NCI-H2107 treated with DMSO at 0.1 percent for 48 hours (cell line): Measurements from ENCODE around the gene C17orf78.
"Not testable (repeated sequence)": the region's sequence is repeated elsewhere in the genome, so short reads cannot be mapped to it uniquely, and the experiment has no call there.

ENCODE experiments used
- DNase-seq: peaks from one replicate; lab custom pipeline; 2025; ENCODE audit not compliant: unreplicated experiment; lab: John Stamatoyannopoulos, UW

C17orf78 gene

GRCh38 chr17:37375706-37376105, at the start of gene C17orf78:
Gene C17orf78, plus strand, starts transcription at chr17:37375985. Its CDS starts 108 bp downstream, at chr17:37376093.
- no peak for DNase-seq

- DNase-seq = no peak
Measured at GRCh38 chr17:37327341-37328090, 48.3 kb upstream of the C17orf78 start.

- no peak for DNase-seq
Measured at GRCh38 chr17:37338847-37339246, 36.9 kb upstream of the C17orf78 start.

DNA sequence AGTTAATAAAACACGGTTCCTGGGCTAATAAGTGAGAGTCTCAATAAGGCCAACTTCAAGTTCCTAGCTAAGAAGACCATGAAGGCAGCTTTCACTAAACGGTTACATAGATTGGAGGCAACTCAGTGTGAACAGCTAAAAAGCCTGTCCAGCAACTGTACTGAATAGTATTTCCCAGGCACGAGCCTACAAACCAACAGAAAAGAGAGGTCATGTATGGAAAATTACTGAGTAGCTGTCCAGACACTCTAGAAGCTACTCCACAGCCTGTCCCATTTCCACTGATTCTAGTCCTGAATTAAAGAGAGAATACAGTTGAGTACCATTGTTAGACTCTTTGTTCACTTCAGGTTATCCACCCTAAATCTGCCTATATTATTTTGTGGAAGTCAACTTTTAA, 36.5 kb upstream of the C17orf78 start:
- no peak for DNase-seq

GRCh38 chr17:37340804-37341203, 35.0 kb upstream of the C17orf78 start:
- no peak for DNase-seq

DNA sequence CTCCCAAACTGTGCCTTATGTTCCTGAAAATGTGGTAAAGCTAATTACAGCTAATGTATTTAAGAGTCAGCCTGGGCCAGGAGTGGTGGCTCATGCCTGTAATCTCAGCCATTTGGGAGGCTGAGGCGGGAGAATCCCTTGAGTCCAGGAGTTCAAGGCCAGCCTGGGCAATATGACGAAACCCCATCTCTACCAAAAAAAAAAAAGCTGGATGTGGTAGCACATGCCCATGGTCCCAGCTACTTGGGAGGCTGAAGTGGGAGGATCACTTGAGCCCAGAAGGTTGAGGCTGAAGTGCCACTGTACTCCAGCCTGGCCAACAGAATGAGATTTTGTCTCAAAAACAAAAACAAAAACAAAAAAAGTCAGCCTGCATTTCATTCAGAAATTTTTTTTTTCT, 33.2 kb upstream of the C17orf78 start:
- no peak for DNase-seq

- DNase-seq = no peak
Measured at GRCh38 chr17:37344519-37344918, 31.3 kb upstream of the C17orf78 start.

- not testable (repeated sequence) for DNase-seq
Measured at GRCh38 chr17:37346863-37347402, 28.9 kb upstream of the C17orf78 start.

GRCh38 chr17:37356796-37357569, 18.8 kb upstream of the C17orf78 start:
- DNase-seq = not testable (repeated sequence)

- DNase-seq = peak; percentile 48
Measured at GRCh38 chr17:37358098-37358829, 17.5 kb upstream of the C17orf78 start.

DNA sequence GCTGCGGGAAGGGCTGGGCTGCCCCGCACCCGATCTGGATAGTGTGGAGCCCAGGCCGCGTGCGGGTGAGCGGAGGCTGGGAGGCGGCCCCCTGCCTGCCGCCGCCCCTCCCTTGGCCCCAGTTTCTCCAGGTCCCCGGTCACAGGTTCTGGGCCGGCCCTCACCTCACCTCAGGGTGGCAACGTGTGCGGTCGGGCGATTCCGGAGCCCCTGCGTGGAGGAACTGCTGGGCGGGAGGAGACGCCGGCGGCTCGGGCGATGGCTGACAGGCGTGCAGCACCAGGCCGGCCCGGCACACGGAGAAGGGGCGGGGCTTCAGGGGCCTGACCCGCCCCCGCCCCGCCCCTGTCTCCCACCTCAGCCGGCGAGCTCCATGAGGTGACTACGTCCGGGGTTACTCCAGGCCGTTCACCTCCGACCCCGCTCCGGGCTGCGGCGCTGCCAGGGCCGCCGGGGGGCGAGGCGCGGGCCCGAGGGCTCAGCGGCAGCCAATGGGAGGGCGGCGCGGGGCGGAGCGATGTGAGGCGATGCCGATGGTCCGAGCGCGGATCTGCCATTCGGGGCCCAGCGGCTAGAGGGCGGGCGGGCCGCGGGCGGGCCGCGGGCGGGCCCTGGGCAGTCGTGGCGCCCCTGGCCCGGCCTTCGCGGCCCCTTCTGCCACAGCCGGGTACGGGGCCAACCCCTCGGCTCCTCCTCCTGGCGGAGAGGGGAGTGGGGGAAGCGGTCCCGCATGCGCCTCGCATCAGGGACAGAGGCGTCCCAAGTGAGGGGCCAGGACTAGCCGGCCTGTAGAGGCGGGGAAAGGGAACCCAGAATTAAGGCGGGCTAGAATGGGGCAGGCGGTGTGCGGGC, 16.7 kb upstream of the C17orf78 start:
- DNase-seq = peak; percentile 40

DNA sequence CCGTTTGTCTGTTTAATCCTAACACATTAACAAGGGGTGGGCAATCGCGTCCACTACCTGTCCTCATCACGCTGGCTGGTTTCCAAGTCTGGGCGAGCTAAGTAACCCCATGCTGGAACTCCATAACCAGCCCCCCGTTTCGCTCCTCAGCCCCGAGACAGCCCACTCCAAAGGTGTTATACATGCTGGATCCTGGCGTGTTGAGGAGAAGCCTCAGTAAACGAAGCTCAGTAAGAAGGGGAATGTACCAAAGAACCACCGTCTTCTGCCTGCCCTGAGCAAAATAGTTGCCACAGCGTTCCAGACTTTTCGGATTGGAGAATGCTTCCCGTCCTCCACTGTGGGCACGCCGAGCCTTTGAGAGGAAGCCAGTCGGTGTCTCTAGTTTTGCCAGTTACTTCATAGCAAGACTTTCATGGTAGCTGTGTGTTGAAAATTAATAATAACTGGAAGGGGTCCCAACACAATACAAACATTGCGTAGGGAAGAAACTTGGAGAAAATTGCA, 16.1 kb upstream of the C17orf78 start:
- no peak for DNase-seq

- DNase-seq = no peak
Measured at GRCh38 chr17:37360632-37361031, 15.2 kb upstream of the C17orf78 start.

DNA sequence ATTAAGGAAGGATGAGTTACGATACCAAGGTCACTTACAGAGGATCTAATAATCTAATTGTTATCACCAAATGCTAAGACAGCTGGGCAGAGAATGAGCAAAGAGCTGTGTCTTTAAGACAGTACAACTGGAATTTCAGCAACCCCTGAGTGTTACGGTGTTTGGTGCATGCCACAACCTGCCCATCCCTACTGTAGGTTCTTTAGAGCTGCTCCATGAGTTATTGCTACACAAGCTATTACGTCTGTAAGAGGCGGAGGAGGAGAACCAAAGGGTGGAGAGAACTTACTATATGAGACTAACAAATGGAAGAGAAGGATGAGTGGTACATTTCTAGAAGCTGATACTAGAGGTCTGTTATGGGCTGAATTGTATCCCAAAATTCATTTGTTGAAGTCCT, 14.2 kb upstream of the C17orf78 start:
- no peak for DNase-seq

GRCh38 chr17:37365589-37365988, 10.2 kb upstream of the C17orf78 start:
- DNase-seq = no peak

DNA sequence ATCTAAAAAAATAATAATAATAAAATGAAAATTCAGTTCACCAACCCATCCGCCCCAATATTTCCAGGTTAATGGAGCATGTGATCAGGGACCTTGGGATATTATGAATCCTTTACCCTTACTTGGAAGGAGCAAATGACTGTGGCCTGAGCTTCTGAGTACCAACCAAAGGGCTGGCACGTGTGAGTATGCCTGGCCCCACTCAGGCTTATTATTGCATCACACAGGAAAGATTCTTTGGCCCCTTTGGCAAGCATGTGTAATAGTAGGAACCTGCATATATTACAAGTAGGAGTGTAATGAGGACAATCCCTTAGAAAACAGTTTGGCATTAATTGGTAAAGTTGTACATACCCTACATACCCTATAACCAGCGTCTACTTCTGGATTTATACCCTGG, 7.2 kb upstream of the C17orf78 start:
- DNase-seq = no peak

- DNase-seq = peak; percentile 76
Measured at GRCh38 chr17:37373530-37374159, 2.1 kb upstream of the C17orf78 start.

GRCh38 chr17:37382056-37382455, 6.3 kb downstream of the C17orf78 start:
- DNase-seq = no peak

DNA sequence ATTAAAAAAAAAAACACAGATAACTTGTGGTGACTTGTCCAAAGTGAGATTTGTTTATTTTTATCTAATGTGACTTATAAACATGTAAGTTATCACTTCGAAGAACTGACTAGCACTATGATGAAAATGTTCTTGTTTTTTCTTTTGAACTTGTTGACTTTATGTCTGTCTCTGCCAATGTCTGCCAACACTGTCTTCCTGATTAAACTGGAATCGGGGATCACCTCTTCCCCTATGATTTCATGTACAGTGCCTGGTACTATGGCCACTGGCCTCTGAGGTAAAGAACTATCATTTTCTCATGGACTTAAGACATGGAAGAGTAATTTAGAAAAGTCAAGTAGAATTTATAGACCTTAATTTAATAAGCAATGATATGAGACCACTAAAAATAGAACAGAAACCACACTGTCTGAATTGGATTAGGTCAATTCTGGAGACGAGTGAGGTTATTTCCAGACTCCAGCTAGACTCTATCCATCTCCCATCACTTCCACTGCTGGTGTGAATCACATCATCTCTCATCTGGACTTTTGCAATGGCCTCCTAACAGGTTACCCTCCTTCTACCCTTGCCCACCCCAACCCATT, 8.9 kb downstream of the C17orf78 start:
- DNase-seq = no peak
